ENCODE results near the gene LPIN3. TPM values are rescaled to one million over a fixed set of nuclear protein-coding genes. Genes with fewer than 3 reads are reported as not detected.

LPIN3 gene
- total and polyA plus RNA-seq, 2 donors = 1.6 to 11.0 TPM

DNA sequence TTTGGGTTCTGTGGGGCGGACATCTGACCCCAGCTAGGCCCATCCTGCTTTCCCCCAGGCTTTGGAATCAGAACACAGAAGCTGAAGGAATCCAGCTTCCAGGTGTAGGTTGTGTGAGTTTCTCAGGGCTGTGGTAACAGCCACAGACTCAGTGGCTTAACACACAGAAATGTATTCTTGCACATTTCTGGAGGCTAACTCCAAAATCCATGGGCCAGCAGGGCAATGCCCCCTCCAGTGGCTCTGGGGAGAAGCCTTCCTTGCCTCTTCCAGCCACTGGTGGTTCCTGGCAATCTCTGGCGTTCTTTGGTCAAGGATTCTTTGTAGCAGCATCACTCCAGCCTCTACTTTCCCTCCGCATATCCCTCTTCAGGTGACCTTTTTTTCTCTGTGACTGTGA, 27.3 kb downstream of the LPIN3 start:
- DNase-seq (ENCODE audit: low read depth in 6 of 9, low spot score in 9 of 9) = no peak
- no peak overlapping the region for H3K27ac ChIP-seq (ENCODE audit: low read depth in 1 of 2, low read length in 1 of 2)
- no peaks in the 10 kb centered on the region for H3K4me1 ChIP-seq (ENCODE audit: control insufficient read depth in 2 of 2, insufficient read depth in 2 of 2, low read length in 2 of 2)
- H3K9me3 ChIP-seq (ENCODE audit: control insufficient read depth in 2 of 2, insufficient read depth in 1 of 2, low read length in 1 of 2) = peaks cover 1 to 13% of the 10 kb centered on the region in 2 donors
- H3K4me3 ChIP-seq (ENCODE audit: low read length in 2 of 2) = no peak overlapping the region
- peaks cover 38 to 55% of the 10 kb centered on the region in 2 donors for H3K27me3 ChIP-seq (ENCODE audit: control insufficient read depth in 2 of 2, insufficient read depth in 1 of 2, low read length in 1 of 2)
- H3K36me3 ChIP-seq (ENCODE audit: control insufficient read depth in 2 of 2, insufficient read depth in 2 of 2, low read length in 1 of 2) = no peaks in the 10 kb centered on the region
- 90% methylated on average over 3 of the region's 3 CpGs for WGBS

DNA sequence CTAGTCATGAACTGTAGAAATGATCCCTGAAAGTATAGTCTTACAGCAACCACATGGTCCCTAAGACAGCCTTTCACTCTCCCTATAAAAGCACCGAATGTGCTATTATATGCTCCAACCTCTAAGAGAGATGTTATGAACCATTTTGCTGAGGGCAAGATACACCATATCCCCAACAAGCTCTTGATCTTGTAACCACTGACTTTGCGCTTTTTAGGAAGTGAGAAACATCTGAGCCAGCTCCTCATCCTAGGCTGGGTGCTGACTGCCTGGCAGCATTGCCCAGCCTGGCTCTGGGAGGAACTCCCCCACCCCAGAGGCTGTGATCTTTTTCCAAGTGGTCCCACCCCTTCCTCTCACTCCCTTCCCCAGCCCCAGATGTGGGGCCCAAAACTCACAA, 29.1 kb downstream of the LPIN3 start:
- no peak overlapping the region for H3K4me3 ChIP-seq (ENCODE audit: low read length in 2 of 2)
- no peaks in the 10 kb centered on the region for H3K4me1 ChIP-seq (ENCODE audit: control insufficient read depth in 2 of 2, insufficient read depth in 2 of 2, low read length in 2 of 2)
- DNase-seq (ENCODE audit: low read depth in 6 of 9, low spot score in 9 of 9) = no peak
- no peak overlapping the region for H3K27ac ChIP-seq (ENCODE audit: low read depth in 1 of 2, low read length in 1 of 2)
- peaks cover 33 to 49% of the 10 kb centered on the region in 2 donors for H3K27me3 ChIP-seq (ENCODE audit: control insufficient read depth in 2 of 2, insufficient read depth in 1 of 2, low read length in 1 of 2)
- peaks cover 1 to 13% of the 10 kb centered on the region in 2 donors for H3K9me3 ChIP-seq (ENCODE audit: control insufficient read depth in 2 of 2, insufficient read depth in 1 of 2, low read length in 1 of 2)
- no peaks in the 10 kb centered on the region for H3K36me3 ChIP-seq (ENCODE audit: control insufficient read depth in 2 of 2, insufficient read depth in 2 of 2, low read length in 1 of 2)
- 80% methylated on average over 2 of the region's 2 CpGs for WGBS

DNA sequence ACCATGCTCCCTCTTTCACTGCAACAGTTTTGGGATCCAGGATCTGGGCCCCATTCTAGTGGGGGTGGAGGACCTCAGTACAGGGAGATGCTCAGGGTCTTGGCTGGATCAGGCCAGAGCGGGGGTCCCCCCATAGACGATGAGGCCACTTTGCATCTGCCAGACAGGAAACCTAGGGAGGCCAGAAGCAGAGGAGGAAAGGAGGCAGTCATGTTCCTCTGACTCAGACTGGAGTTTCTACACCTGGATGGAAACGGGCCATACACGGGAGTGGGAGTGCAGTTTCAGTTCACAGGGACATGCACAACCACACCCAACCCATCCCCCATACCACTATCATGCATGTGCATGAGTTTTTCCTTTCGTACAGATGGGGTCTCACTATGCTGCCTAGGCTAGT, 29.6 kb downstream of the LPIN3 start:
- DNase-seq (ENCODE audit: low read depth in 6 of 9, low spot score in 9 of 9) = no peak
- Histone ChIP-seq H3K36me3 (ENCODE audit: control insufficient read depth in 2 of 2, insufficient read depth in 2 of 2, low read length in 1 of 2) (no peaks in the 10 kb centered on the region), H3K27me3 (ENCODE audit: control insufficient read depth in 2 of 2, insufficient read depth in 1 of 2, low read length in 1 of 2) (peaks cover 28 to 44% of the 10 kb centered on the region in 2 donors), H3K9me3 (ENCODE audit: control insufficient read depth in 2 of 2, insufficient read depth in 1 of 2, low read length in 1 of 2) (peaks cover 1 to 13% of the 10 kb centered on the region in 2 donors), H3K4me1 (ENCODE audit: control insufficient read depth in 2 of 2, insufficient read depth in 2 of 2, low read length in 2 of 2) (no peaks in the 10 kb centered on the region), H3K4me3 (ENCODE audit: low read length in 2 of 2) (no peak overlapping the region), H3K27ac (ENCODE audit: low read depth in 1 of 2, low read length in 1 of 2) (no peak overlapping the region)
- WGBS = 92% methylated on average over 5 of the region's 5 CpGs

DNA sequence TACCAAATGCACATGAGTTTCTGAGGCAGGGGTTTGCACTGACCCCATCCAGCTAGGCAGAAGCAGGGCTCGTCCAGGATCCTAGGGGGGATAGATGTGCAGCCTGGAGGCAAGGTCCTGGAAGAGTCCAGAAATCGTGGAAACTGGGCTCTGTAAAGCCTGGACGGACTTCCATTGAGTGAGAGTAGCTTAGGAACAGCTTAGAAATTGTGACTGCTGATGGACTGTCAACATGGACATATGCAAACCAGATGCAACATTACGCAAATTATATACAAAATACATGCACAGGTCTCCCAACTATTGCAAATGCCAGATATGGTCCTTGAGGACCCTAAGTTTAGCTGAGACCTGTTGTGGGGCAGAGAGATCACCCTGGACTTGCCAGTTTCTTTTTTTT, 30.8 kb downstream of the LPIN3 start:
- whole genome bisulfite sequencing = 93% methylated on average over 4 of the region's 4 CpGs
- H3K27me3 ChIP-seq (ENCODE audit: control insufficient read depth in 2 of 2, insufficient read depth in 1 of 2, low read length in 1 of 2) = peaks cover 16 to 40% of the 10 kb centered on the region in 2 donors
- no peak overlapping the region for H3K27ac ChIP-seq (ENCODE audit: low read depth in 1 of 2, low read length in 1 of 2)

DNA sequence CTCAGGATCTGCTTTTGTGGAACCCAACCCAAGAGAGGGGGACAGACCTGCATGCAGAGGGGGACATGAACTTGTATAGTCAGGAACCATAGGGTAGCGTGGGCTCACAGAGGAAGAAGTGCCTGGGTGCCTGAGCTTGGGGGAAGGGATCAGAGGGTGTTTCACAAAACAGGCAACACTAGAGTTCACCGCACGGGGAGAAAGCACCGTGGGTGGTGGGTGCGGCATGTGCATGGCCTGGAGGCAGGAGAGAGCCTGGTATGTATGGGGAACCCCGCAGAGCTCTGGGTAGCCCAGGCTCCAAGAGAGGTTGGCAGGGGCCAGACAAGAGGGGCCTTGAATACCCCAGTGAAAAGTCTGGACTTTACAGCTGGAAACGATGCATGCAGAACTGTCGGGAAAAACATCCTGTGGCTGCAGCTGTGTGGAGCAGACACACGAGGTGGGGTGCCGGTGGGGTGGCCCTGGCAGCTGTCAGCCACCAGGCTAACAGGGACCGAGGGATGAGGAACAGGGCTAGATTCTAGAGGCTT, 32.7 kb downstream of the LPIN3 start:
- Histone ChIP-seq H3K4me3 (ENCODE audit: low read length in 2 of 2) (no peak overlapping the region), H3K4me1 (ENCODE audit: control insufficient read depth in 2 of 2, insufficient read depth in 2 of 2, low read length in 2 of 2) (no peaks in the 10 kb centered on the region), H3K27me3 (ENCODE audit: control insufficient read depth in 2 of 2, insufficient read depth in 1 of 2, low read length in 1 of 2) (peaks cover 0 to 31% of the 10 kb centered on the region in 2 donors), H3K27ac (ENCODE audit: low read depth in 1 of 2, low read length in 1 of 2) (no peak overlapping the region), H3K9me3 (ENCODE audit: control insufficient read depth in 2 of 2, insufficient read depth in 1 of 2, low read length in 1 of 2) (peaks cover 1 to 13% of the 10 kb centered on the region in 2 donors), H3K36me3 (ENCODE audit: control insufficient read depth in 2 of 2, insufficient read depth in 2 of 2, low read length in 1 of 2) (no peaks in the 10 kb centered on the region)
- WGBS = 89% methylated on average over 11 of the region's 11 CpGs
- no peak for DNase-seq (ENCODE audit: low read depth in 6 of 9, low spot score in 9 of 9)

More for the DNA sequence above, 30.8 kb downstream of the LPIN3 start:
- peaks cover 1 to 13% of the 10 kb centered on the region in 2 donors for H3K9me3 ChIP-seq (ENCODE audit: control insufficient read depth in 2 of 2, insufficient read depth in 1 of 2, low read length in 1 of 2)
- H3K4me3 ChIP-seq (ENCODE audit: low read length in 2 of 2) = no peak overlapping the region
- no peak for DNase-seq (ENCODE audit: low read depth in 6 of 9, low spot score in 9 of 9)
- no peaks in the 10 kb centered on the region for H3K4me1 ChIP-seq (ENCODE audit: control insufficient read depth in 2 of 2, insufficient read depth in 2 of 2, low read length in 2 of 2)
- no peaks in the 10 kb centered on the region for H3K36me3 ChIP-seq (ENCODE audit: control insufficient read depth in 2 of 2, insufficient read depth in 2 of 2, low read length in 1 of 2)

DNA sequence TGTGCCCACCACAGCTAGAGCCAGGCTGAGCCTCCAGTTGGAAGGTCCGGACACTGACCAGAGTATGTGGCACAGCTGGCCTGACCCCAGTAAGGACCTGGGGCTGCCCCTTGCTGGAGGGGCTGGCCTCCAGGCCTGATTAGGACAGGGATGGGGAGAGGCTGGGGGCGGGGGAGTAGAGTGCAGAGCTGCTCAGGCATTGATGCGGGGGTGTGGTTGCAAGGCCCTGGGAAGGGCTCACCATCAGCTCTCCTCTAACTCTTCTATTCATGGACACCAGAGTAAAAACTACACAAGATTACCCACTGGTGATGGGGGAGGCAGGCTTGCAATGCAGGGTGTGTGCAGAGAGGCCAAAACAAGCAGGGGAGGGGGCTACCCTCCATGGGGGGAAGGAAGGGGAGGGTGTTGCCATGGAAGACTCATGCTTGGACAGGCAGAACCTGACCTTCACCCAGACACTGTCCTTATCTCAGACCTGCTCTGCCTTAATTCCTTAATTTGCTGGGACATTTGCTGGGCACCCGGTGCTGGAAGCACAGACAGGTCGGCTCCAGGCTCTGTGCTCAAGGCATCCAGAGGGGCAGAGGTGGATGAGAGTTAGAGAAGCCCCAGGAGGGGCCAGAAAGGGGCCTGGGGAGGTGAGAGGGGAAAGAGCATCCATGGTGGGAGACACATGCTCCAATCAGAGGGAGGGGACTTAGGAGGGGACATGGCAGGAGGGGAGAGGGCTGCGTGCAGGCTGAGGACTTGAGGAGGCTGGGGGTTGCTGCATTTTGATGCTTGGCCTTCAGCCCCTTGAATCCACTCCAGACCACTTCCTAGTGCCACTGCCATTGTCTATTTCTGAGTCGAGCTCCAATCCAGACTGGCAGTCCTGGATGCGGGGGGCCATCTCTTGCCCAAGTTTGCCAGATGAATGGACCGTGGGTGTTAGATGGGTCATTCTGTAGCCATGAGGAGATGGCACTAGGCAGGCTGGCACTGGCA, 33.6 kb downstream of the LPIN3 start:
- peaks cover 0 to 27% of the 10 kb centered on the region in 2 donors for H3K27me3 ChIP-seq (ENCODE audit: control insufficient read depth in 2 of 2, insufficient read depth in 1 of 2, low read length in 1 of 2)
- H3K4me1 ChIP-seq (ENCODE audit: control insufficient read depth in 2 of 2, insufficient read depth in 2 of 2, low read length in 2 of 2) = no peaks in the 10 kb centered on the region
- 91% methylated on average over 9 of the region's 9 CpGs for WGBS
- no peak for DNase-seq (ENCODE audit: low read depth in 6 of 9, low spot score in 9 of 9)
- no peak overlapping the region for H3K4me3 ChIP-seq (ENCODE audit: low read length in 2 of 2)
- H3K9me3 ChIP-seq (ENCODE audit: control insufficient read depth in 2 of 2, insufficient read depth in 1 of 2, low read length in 1 of 2) = peaks cover 1 to 13% of the 10 kb centered on the region in 2 donors
- no peaks in the 10 kb centered on the region for H3K36me3 ChIP-seq (ENCODE audit: control insufficient read depth in 2 of 2, insufficient read depth in 2 of 2, low read length in 1 of 2)
- H3K27ac ChIP-seq (ENCODE audit: low read depth in 1 of 2, low read length in 1 of 2) = no peak overlapping the region

DNA sequence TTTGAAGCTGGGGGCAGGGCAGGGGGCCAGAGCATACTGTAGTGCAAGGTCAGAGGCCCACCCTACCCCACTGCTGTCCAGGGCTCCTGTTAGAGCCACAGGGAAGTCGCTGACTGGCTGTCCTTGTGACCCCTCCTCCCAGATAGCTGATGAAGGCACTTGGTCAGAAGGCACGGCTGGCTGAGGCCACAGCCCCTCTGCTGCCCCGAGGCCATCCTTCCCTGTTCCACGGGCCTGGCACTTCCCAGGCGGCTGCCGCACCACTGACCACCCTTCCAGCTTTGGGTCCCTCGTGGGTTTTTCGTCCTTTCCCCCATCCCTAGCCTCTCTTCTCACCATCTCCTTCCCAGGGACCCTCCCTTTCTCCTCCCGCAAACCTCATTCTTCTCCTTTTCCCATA, 35.2 kb downstream of the LPIN3 start:
- no peak overlapping the region for H3K27ac ChIP-seq (ENCODE audit: low read depth in 1 of 2, low read length in 1 of 2)
- WGBS = 85% methylated on average over 9 of the region's 9 CpGs
- no peaks in the 10 kb centered on the region for H3K36me3 ChIP-seq (ENCODE audit: control insufficient read depth in 2 of 2, insufficient read depth in 2 of 2, low read length in 1 of 2)
- H3K27me3 ChIP-seq (ENCODE audit: control insufficient read depth in 2 of 2, insufficient read depth in 1 of 2, low read length in 1 of 2) = peaks cover 0 to 31% of the 10 kb centered on the region in 2 donors
- peaks cover 1 to 13% of the 10 kb centered on the region in 2 donors for H3K9me3 ChIP-seq (ENCODE audit: control insufficient read depth in 2 of 2, insufficient read depth in 1 of 2, low read length in 1 of 2)
- no peak overlapping the region for H3K4me3 ChIP-seq (ENCODE audit: low read length in 2 of 2)
- no peaks in the 10 kb centered on the region for H3K4me1 ChIP-seq (ENCODE audit: control insufficient read depth in 2 of 2, insufficient read depth in 2 of 2, low read length in 2 of 2)
- DNase-seq (ENCODE audit: low read depth in 6 of 9, low spot score in 9 of 9) = no peak

DNA sequence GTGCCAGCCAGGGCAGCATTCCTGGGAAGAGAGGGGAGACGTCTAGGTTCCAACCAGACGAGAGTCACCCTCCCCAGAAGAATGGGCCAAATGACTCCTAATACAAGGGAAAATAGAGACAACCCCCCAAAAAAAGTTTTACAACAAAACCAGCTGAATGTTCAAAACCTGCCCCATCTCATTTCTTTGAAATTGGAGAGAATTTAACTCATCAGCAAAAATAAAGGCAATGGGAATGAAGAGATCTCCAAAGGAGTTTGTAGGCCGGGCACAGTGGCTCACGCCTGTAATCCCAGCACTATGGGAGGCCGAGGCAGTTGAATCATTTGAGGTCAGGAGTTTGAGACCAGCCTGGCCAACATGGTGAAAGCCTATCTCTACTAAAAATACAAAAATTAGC, 35.7 kb downstream of the LPIN3 start:
- Histone ChIP-seq H3K27ac (ENCODE audit: low read depth in 1 of 2, low read length in 1 of 2) (no peak overlapping the region), H3K36me3 (ENCODE audit: control insufficient read depth in 2 of 2, insufficient read depth in 2 of 2, low read length in 1 of 2) (no peaks in the 10 kb centered on the region), H3K9me3 (ENCODE audit: control insufficient read depth in 2 of 2, insufficient read depth in 1 of 2, low read length in 1 of 2) (peaks cover 1 to 10% of the 10 kb centered on the region in 2 donors), H3K4me3 (ENCODE audit: low read length in 2 of 2) (no peak overlapping the region), H3K4me1 (ENCODE audit: control insufficient read depth in 2 of 2, insufficient read depth in 2 of 2, low read length in 2 of 2) (no peaks in the 10 kb centered on the region), H3K27me3 (ENCODE audit: control insufficient read depth in 2 of 2, insufficient read depth in 1 of 2, low read length in 1 of 2) (peaks cover 0 to 32% of the 10 kb centered on the region in 2 donors)
- WGBS = 97% methylated on average over 5 of the region's 5 CpGs
- DNase-seq (ENCODE audit: low read depth in 6 of 9, low spot score in 9 of 9) = no peak

DNA sequence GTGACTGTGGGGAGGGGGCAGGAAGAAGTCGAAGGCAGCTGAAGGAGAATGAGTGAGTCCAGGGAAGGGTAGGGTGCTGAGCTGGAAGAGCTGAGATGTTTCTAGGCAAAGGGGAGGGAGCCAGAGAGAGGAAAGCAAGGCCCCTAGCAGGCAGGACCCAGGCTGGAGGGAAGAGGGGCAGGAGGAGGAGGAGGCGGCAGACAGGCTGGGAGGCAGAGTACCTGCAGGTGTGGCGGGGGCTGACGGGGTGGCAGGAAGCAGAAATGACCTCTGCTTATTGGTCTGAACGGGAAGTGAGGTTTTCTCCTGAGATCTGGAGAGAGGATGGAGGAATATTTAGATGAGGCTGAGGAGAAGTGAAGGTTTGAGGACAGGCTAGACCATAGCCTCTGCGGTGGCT, 36.7 kb downstream of the LPIN3 start:
- Histone ChIP-seq H3K4me3 (ENCODE audit: low read length in 2 of 2) (no peak overlapping the region), H3K27ac (ENCODE audit: low read depth in 1 of 2, low read length in 1 of 2) (no peak overlapping the region), H3K27me3 (ENCODE audit: control insufficient read depth in 2 of 2, insufficient read depth in 1 of 2, low read length in 1 of 2) (peaks cover 0 to 32% of the 10 kb centered on the region in 2 donors), H3K4me1 (ENCODE audit: control insufficient read depth in 2 of 2, insufficient read depth in 2 of 2, low read length in 2 of 2) (no peaks in the 10 kb centered on the region), H3K36me3 (ENCODE audit: control insufficient read depth in 2 of 2, insufficient read depth in 2 of 2, low read length in 1 of 2) (no peaks in the 10 kb centered on the region), H3K9me3 (ENCODE audit: control insufficient read depth in 2 of 2, insufficient read depth in 1 of 2, low read length in 1 of 2) (peaks cover 0 to 2% of the 10 kb centered on the region in 2 donors)
- no peak for DNase-seq (ENCODE audit: low read depth in 6 of 9, low spot score in 9 of 9)
- WGBS = 30% methylated on average over 6 of the region's 6 CpGs
